Measurements from ENCODE around the gene MED13L. TPM values are rescaled to one million over a fixed set of nuclear protein-coding genes. Genes with fewer than 3 reads are reported as not detected.

MED13L gene
- total and polyA plus RNA-seq, 2 donors (not counting 1 experiment from before 2014, with no cell fraction given), result 20.3 to 207 TPM

- H3K27ac Mint-ChIP-seq, result no peak overlapping the region
- H3K36me3 ChIP-seq (replicated peaks in 1 of 2; ENCODE audit: control extremely low read depth in 1 of 2, control insufficient read depth in 1 of 2, extremely low read depth in 1 of 2, insufficient read depth in 2 of 2, low read length in 1 of 2), result no peaks in the 10 kb centered on the region
- H3K79me2 ChIP-seq (ENCODE audit: control insufficient read depth, insufficient read depth, low read length), result no peaks in the 10 kb centered on the region
- H3K27me3 Mint-ChIP-seq, result peaks cover 3% of the 10 kb centered on the region
- H3K9me3 ChIP-seq (ENCODE audit: control extremely low read depth in 1 of 3, control insufficient read depth in 2 of 3, insufficient read depth in 1 of 3, low read length in 2 of 3), result peaks cover 3 to 9% (median 3%) of the 10 kb centered on the region in 3 donors
- no peaks in the 10 kb centered on the region for H4K20me1 ChIP-seq (ENCODE audit: control insufficient read depth, insufficient read depth, low read length, poor library complexity, severe bottlenecking)
- 97% methylated on average over 6 of the region's 19 CpGs for WGBS (ENCODE audit: insufficient coverage)
- ATAC-seq (ENCODE audit: low read depth), result no peak
- intact Hi-C loops (cut with micrococcal nuclease), result no loop called here
- H3K9ac ChIP-seq (ENCODE audit: low read length), result no peak overlapping the region
- CTCF ChIA-PET, result interaction anchor here (1.2 kb wide), 1 partner anchor 390 kb away, joined by 3 read pairs; no protein-coding TSS in a partner anchor
- peaks cover 3% of the 10 kb centered on the region for H3K4me1 Mint-ChIP-seq
- H3K9me3 Mint-ChIP-seq (ENCODE audit: insufficient read depth), result no peaks in the 10 kb centered on the region
- no peak for TF ChIP-seq EZH2 (IDR thresholded peaks at IDR 0.05; ENCODE audit: borderline replicate concordance, insufficient read depth, low read depth, low read length, poor library complexity, severe bottlenecking)
- TF ChIP-seq, protein P1, sequence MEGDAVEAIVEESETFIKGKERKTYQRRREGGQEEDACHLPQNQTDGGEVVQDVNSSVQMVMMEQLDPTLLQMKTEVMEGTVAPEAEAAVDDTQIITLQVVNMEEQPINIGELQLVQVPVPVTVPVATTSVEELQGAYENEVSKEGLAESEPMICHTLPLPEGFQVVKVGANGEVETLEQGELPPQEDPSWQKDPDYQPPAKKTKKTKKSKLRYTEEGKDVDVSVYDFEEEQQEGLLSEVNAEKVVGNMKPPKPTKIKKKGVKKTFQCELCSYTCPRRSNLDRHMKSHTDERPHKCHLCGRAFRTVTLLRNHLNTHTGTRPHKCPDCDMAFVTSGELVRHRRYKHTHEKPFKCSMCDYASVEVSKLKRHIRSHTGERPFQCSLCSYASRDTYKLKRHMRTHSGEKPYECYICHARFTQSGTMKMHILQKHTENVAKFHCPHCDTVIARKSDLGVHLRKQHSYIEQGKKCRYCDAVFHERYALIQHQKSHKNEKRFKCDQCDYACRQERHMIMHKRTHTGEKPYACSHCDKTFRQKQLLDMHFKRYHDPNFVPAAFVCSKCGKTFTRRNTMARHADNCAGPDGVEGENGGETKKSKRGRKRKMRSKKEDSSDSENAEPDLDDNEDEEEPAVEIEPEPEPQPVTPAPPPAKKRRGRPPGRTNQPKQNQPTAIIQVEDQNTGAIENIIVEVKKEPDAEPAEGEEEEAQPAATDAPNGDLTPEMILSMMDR (IDR thresholded peaks at IDR 0.05), result no peak
- no peak overlapping the region for H3K4me2 ChIP-seq (replicated peaks; ENCODE audit: low read depth, low read length, poor library complexity, severe bottlenecking)
- H3K4me1 ChIP-seq (ENCODE audit: control insufficient read depth in 2 of 2, insufficient read depth in 2 of 2, low read length in 2 of 2), result no peaks in the 10 kb centered on the region
- no peak overlapping the region for H3K4me3 Mint-ChIP-seq
- H3K27ac ChIP-seq (ENCODE audit: low read length in 2 of 2), result no peak overlapping the region
- no peak for DNase-seq
- no peak overlapping the region for H2AFZ ChIP-seq (ENCODE audit: insufficient read depth, low read depth, low read length, poor library complexity, severe bottlenecking)
- no peaks in the 10 kb centered on the region for H3K27me3 ChIP-seq (replicated peaks in 1 of 4; ENCODE audit: control extremely low read depth in 1 of 4, control insufficient read depth in 3 of 4, insufficient read depth in 4 of 4, low read length in 3 of 4)
- H3K4me3 ChIP-seq (ENCODE audit: control extremely low read depth in 1 of 5, extremely low read depth in 1 of 5, insufficient read depth in 1 of 5, low read depth in 2 of 5, low read length in 4 of 5), result no peak overlapping the region
- POLR2A ChIA-PET, result no interaction called here
Observed at GRCh38 chr12:116313194-116313927, 35.9 kb upstream of the MED13L start.

GRCh38 chr12:116310082-116310481, 32.6 kb upstream of the MED13L start:
- WGBS (ENCODE audit: insufficient coverage), result 73% methylated on average over 2 of the region's 3 CpGs
- Histone ChIP-seq H2AFZ (ENCODE audit: insufficient read depth, low read depth, low read length, poor library complexity, severe bottlenecking) (no peak overlapping the region), H3K27ac (ENCODE audit: low read length in 2 of 2) (no peak overlapping the region), H3K79me2 (ENCODE audit: control insufficient read depth, insufficient read depth, low read length) (no peaks in the 10 kb centered on the region), H3K9ac (ENCODE audit: low read length) (no peak overlapping the region), H3K9me3 (ENCODE audit: control extremely low read depth in 1 of 3, control insufficient read depth in 2 of 3, insufficient read depth in 1 of 3, low read length in 2 of 3) (peaks cover 3 to 9% (median 3%) of the 10 kb centered on the region in 3 donors), H3K27me3 (replicated peaks in 1 of 4; ENCODE audit: control extremely low read depth in 1 of 4, control insufficient read depth in 3 of 4, insufficient read depth in 4 of 4, low read length in 3 of 4) (no peaks in the 10 kb centered on the region), H3K4me3 (ENCODE audit: control extremely low read depth in 1 of 5, extremely low read depth in 1 of 5, insufficient read depth in 1 of 5, low read depth in 2 of 5, low read length in 4 of 5) (no peak overlapping the region), H3K4me1 (ENCODE audit: control insufficient read depth in 2 of 2, insufficient read depth in 2 of 2, low read length in 2 of 2) (no peaks in the 10 kb centered on the region), H3K36me3 (replicated peaks in 1 of 2; ENCODE audit: control extremely low read depth in 1 of 2, control insufficient read depth in 1 of 2, extremely low read depth in 1 of 2, insufficient read depth in 2 of 2, low read length in 1 of 2) (no peaks in the 10 kb centered on the region), H3K4me2 (replicated peaks; ENCODE audit: low read depth, low read length, poor library complexity, severe bottlenecking) (no peak overlapping the region), H4K20me1 (ENCODE audit: control insufficient read depth, insufficient read depth, low read length, poor library complexity, severe bottlenecking) (no peaks in the 10 kb centered on the region)
- ATAC-seq (ENCODE audit: low read depth), result no peak
- CTCF ChIA-PET, result no interaction called here
- POLR2A ChIA-PET, result no interaction called here
- intact Hi-C loops (cut with micrococcal nuclease), result no loop called here
- no peak overlapping the region for H3K4me3 Mint-ChIP-seq
- TF ChIP-seq, protein P1 (IDR thresholded peaks at IDR 0.05), result no peak
- TF ChIP-seq EZH2 (IDR thresholded peaks at IDR 0.05; ENCODE audit: borderline replicate concordance, insufficient read depth, low read depth, low read length, poor library complexity, severe bottlenecking), result no peak
- DNase-seq, result no peak
- H3K9me3 Mint-ChIP-seq (ENCODE audit: insufficient read depth), result no peaks in the 10 kb centered on the region
- no peak overlapping the region for H3K27ac Mint-ChIP-seq
- peaks cover 3% of the 10 kb centered on the region for H3K4me1 Mint-ChIP-seq
- H3K27me3 Mint-ChIP-seq, result no peaks in the 10 kb centered on the region

All from B cell (primary cell).